Natural killer cell (primary cell): Measurements from ENCODE around the gene COX20. TPM values are rescaled to one million over a fixed set of nuclear protein-coding genes. Genes with fewer than 3 reads are reported as not detected.

Experiments
- ATAC-seq, 3 donors: fragments of 150-1000 bp in 2 of 3; fragments of 200-7000 bp in 1 of 3; cut with Tn5 transposase; 1 replicate in 1 of 3; 2 replicates in 2 of 3; pipeline ENCODE4 v1.10.0; 2021; ENCODE audit warnings: mild to moderate bottlenecking in 2 of 3, moderate library complexity in 2 of 3
- DNase-seq, 2 donors: peaks; one replicate each; pipeline versions ENCODE4 v3.0.0 to v3.0.0-alpha.2; 2013 to 2021; ENCODE audit warnings: mixed read lengths in 1 of 2
- H3K27ac ChIP-seq: one replicate; pipeline ENCODE4 v1.5.1; 2013; ENCODE audit warnings: mild to moderate bottlenecking, low read length
- H3K27me3 ChIP-seq: one replicate; pipeline ENCODE4 v1.6.1; 2013; ENCODE audit warnings: low read length; ENCODE audit not compliant: control insufficient read depth, insufficient read depth
- H3K36me3 ChIP-seq: one replicate; pipeline ENCODE4 v1.6.1; 2013; ENCODE audit warnings: low read length; ENCODE audit not compliant: control insufficient read depth, insufficient read depth
- H3K4me1 ChIP-seq: one replicate; pipeline ENCODE4 v1.6.1; 2013; ENCODE audit warnings: low read length; ENCODE audit not compliant: control insufficient read depth, insufficient read depth
- H3K4me3 ChIP-seq: one replicate; pipeline ENCODE4 v1.5.1; 2013; ENCODE audit warnings: low read length
- H3K9me3 ChIP-seq: one replicate; pipeline ENCODE4 v1.6.1; 2013; ENCODE audit warnings: low read length; ENCODE audit not compliant: control insufficient read depth, insufficient read depth
- H3K27ac Mint-ChIP-seq, 2 donors: one replicate each; pipeline ENCODE4 v1.8.0; 2022; ENCODE audit warnings: mild to moderate bottlenecking in 2 of 2, mixed read lengths in 2 of 2, moderate library complexity in 1 of 2
- H3K27me3 Mint-ChIP-seq, 2 donors: one replicate each; pipeline ENCODE4 v1.8.0; 2022; ENCODE audit warnings: low read depth in 2 of 2, mixed read lengths in 2 of 2
- H3K36me3 Mint-ChIP-seq: one replicate; pipeline ENCODE4 v1.8.0; 2022; ENCODE audit warnings: mixed read lengths
- H3K4me1 Mint-ChIP-seq, 2 donors: one replicate each; pipeline ENCODE4 v1.8.0; 2022; ENCODE audit warnings: mixed read lengths in 2 of 2
- H3K4me3 Mint-ChIP-seq: one replicate; pipeline ENCODE4 v1.8.0; 2022; ENCODE audit warnings: mild to moderate bottlenecking, moderate library complexity, mixed read lengths
- H3K9me3 Mint-ChIP-seq, 2 donors: one replicate each; pipeline ENCODE4 v1.8.0; 2022; ENCODE audit warnings: mixed read lengths in 2 of 2
- CTCF ChIP-seq: fragments of 200-600 bp; IDR thresholded peaks from one replicate; pipeline ENCODE4 v1.8.0; 2022; ENCODE audit warnings: antibody characterized with exemption
- WGBS: methylation state at CpG from one replicate; pipeline ENCODE4 v1.1.7; 2013; ENCODE audit warnings: missing lambda C conversion rate; ENCODE audit not compliant: insufficient coverage; 5-methylcytosine and 5-hydroxymethylcytosine counted together
- intact Hi-C: fragments of 100-400 bp; cut with micrococcal nuclease; formaldehyde crosslinking; loops from one replicate; pipeline ENCODE4 v1.14.2; 2022
- total RNA-seq, 4 donors: library from RNA; stranded (reverse); fragments of 120-200 nt in 1 of 4; gene quantifications; one replicate each; pipeline versions ENCODE4 v1.2.3 to v1.2.4, GENCODE V29; 2013 to 2022

The COX20 gene
- total RNA-seq, 3 donors from 2014 or later (not counting 1 experiment from before 2014, with no cell fraction given): 24.3 to 25.4 (median 24.9) TPM

DNA sequence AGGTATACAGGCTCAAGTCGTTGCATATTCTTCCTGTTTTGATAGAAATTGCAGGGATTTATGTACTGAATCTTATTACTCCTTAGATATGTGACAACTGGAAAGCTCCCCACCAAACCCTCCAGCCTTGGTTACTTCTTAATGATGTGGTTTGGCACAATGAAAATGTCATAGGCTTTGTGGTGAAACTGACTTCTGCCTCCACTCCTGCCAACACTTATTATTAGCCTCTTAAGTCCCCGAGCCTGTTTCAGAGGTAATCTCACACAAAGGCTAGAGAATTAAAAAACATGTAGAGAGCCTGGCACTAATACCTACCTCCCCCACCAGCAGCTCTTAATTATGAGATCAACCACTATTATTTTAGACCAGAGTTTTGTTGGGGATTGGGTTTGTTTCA lies 4.2 kb downstream of the COX20 start:
- intact Hi-C loops: no loop called here
- H3K27me3 ChIP-seq: no peaks in the 10 kb centered on the region
- no peak overlapping the region for H3K4me3 Mint-ChIP-seq
- peak overlapping the region; percentile 0 to 96 for H3K27ac Mint-ChIP-seq
- no peaks in the 10 kb centered on the region for H3K27me3 Mint-ChIP-seq
- no peaks in the 10 kb centered on the region for H3K9me3 Mint-ChIP-seq
- H3K4me1 ChIP-seq: peaks cover 6% of the 10 kb centered on the region
- H3K27ac ChIP-seq: no peak overlapping the region
- DNase-seq (no peak), ATAC-seq (no peak)
- no peaks in the 10 kb centered on the region for H3K36me3 Mint-ChIP-seq
- no peak overlapping the region for H3K4me3 ChIP-seq
- TF ChIP-seq CTCF: no peak
- H3K4me1 Mint-ChIP-seq: peaks cover 41 to 46% of the 10 kb centered on the region in 2 donors
- H3K9me3 ChIP-seq: no peaks in the 10 kb centered on the region
- peaks cover 40% of the 10 kb centered on the region for H3K36me3 ChIP-seq
- 0% methylated on average over 1 of the region's 2 CpGs for WGBS

DNA sequence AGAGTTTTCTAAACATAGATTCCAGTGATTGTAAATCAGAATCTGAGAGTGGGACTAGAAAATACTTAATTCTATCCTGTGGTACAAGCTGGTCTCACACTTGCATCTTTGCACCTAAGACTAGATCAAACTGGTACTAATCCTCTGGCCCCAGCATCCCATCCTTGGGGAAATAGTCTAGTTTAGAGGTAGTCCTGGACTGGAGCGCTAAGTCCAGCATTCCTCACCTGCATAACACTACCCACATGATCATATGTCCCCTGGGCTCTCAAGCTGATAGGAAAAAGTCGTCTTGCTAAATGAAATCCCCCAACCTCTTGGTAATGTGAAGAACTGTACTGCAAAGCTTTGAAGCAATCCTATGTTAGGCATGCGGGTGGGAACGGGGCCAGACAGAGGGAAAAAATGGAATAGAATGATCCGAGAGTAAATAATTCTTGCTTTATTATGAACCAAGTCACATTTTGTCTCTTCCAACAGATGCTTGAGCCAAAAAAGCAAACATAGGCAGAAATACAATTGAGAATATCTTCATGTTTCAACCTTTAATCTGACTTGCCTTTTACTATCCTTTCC lies 4.8 kb downstream of the COX20 start:
- 95% methylated on average over 4 of the region's 5 CpGs for WGBS
- H3K36me3 Mint-ChIP-seq: no peaks in the 10 kb centered on the region

GRCh38 chr1:244841273-244841927 lies 5.9 kb downstream of the COX20 start:
- peaks cover 6% of the 10 kb centered on the region for H3K36me3 Mint-ChIP-seq

More for the DNA sequence above, 4.8 kb downstream of the COX20 start:
- Histone ChIP-seq H3K9me3 (no peaks in the 10 kb centered on the region), H3K4me1 (peaks cover 6% of the 10 kb centered on the region), H3K36me3 (peaks cover 46% of the 10 kb centered on the region), H3K4me3 (no peak overlapping the region), H3K27ac (no peak overlapping the region), H3K27me3 (no peaks in the 10 kb centered on the region)
- no peaks in the 10 kb centered on the region for H3K9me3 Mint-ChIP-seq
- peak overlapping the region; percentile 0 to 96 for H3K27ac Mint-ChIP-seq
- no peaks in the 10 kb centered on the region for H3K27me3 Mint-ChIP-seq
- H3K4me1 Mint-ChIP-seq: peaks cover 39 to 43% of the 10 kb centered on the region in 2 donors
- intact Hi-C loops: no loop called here
- no peak for TF ChIP-seq CTCF
- no peak for ATAC-seq
- no peak for DNase-seq
- no peak overlapping the region for H3K4me3 Mint-ChIP-seq

More at GRCh38 chr1:244841273-244841927, 5.9 kb downstream of the COX20 start:
- intact Hi-C loops: no loop called here
- Mint-ChIP-seq H3K27me3 (no peaks in the 10 kb centered on the region), H3K9me3 (no peaks in the 10 kb centered on the region), H3K27ac (peak overlapping the region in 1 of 2 donors; percentile 96), H3K4me1 (peaks cover 34 to 43% of the 10 kb centered on the region in 2 donors), H3K4me3 (no peak overlapping the region)
- Histone ChIP-seq H3K27me3 (no peaks in the 10 kb centered on the region), H3K9me3 (no peaks in the 10 kb centered on the region), H3K4me3 (no peak overlapping the region), H3K27ac (no peak overlapping the region), H3K36me3 (peaks cover 56% of the 10 kb centered on the region), H3K4me1 (peaks cover 2% of the 10 kb centered on the region)
- DNase-seq (no peak), ATAC-seq (no peak)
- TF ChIP-seq CTCF: no peak
- 94% methylated on average over 9 of the region's 9 CpGs for WGBS
